Duodenal mucosa (tissue), 2 donors: ENCODE measurements around the gene CD47.

Experiments used
- H3K27ac ChIP-seq: one replicate; pipeline ENCODE4 v1.7.0; 2013; ENCODE audit warnings: low read depth, low read length
- H3K27me3 ChIP-seq, 2 donors: one replicate each; pipeline ENCODE4 v1.7.0; 2013; ENCODE audit warnings: low read length in 2 of 2, control low read depth in 1 of 2; ENCODE audit not compliant: insufficient read depth in 2 of 2, control insufficient read depth in 1 of 2
- H3K36me3 ChIP-seq, 2 donors: one replicate each; pipeline ENCODE4 v1.7.0; 2013; ENCODE audit warnings: low read length in 2 of 2, control low read depth in 1 of 2; ENCODE audit not compliant: insufficient read depth in 2 of 2, control insufficient read depth in 1 of 2
- H3K4me1 ChIP-seq, 2 donors: one replicate each; pipeline ENCODE4 v1.7.0; 2013; ENCODE audit warnings: low read length in 2 of 2, control low read depth in 1 of 2; ENCODE audit not compliant: insufficient read depth in 2 of 2, control insufficient read depth in 1 of 2
- H3K4me3 ChIP-seq, 2 donors: one replicate each; pipeline ENCODE4 v1.7.0; 2013; ENCODE audit warnings: low read length in 2 of 2, low read depth in 1 of 2
- H3K9ac ChIP-seq, 2 donors: one replicate each; pipeline ENCODE4 v1.7.0; 2013; ENCODE audit warnings: low read length in 2 of 2, low read depth in 1 of 2
- H3K9me3 ChIP-seq, 2 donors: one replicate each; pipeline ENCODE4 v1.7.0; 2013; ENCODE audit warnings: low read length in 2 of 2, control low read depth in 1 of 2; ENCODE audit not compliant: control insufficient read depth in 1 of 2

CD47 gene

GRCh38 chr3:108102420-108103039 is 11.7 kb upstream of the CD47 start:
- H3K9ac ChIP-seq: no peak overlapping the region
- no peaks in the 10 kb centered on the region for H3K36me3 ChIP-seq
- H3K27me3 ChIP-seq: no peaks in the 10 kb centered on the region
- no peaks in the 10 kb centered on the region for H3K9me3 ChIP-seq
- H3K4me1 ChIP-seq: peaks cover 16% of the 10 kb centered on the region in 2 donors
- no peak overlapping the region for H3K4me3 ChIP-seq
- no peak overlapping the region for H3K27ac ChIP-seq

GRCh38 chr3:108100906-108101660 is 10.3 kb upstream of the CD47 start:
- H3K4me1 ChIP-seq: peaks cover 28 to 30% of the 10 kb centered on the region in 2 donors
- H3K27ac ChIP-seq: no peak overlapping the region
- no peaks in the 10 kb centered on the region for H3K9me3 ChIP-seq
- H3K4me3 ChIP-seq: no peak overlapping the region
- no peaks in the 10 kb centered on the region for H3K36me3 ChIP-seq
- no peak overlapping the region for H3K9ac ChIP-seq
- no peaks in the 10 kb centered on the region for H3K27me3 ChIP-seq

- Histone ChIP-seq H3K36me3 (no peaks in the 10 kb centered on the region), H3K4me1 (peaks cover 29 to 30% of the 10 kb centered on the region in 2 donors), H3K9ac (no peak overlapping the region), H3K4me3 (no peak overlapping the region), H3K27me3 (no peaks in the 10 kb centered on the region), H3K27ac (no peak overlapping the region), H3K9me3 (no peaks in the 10 kb centered on the region)
Observed at GRCh38 chr3:108099679-108100428, 9.0 kb upstream of the CD47 start.

- H3K27ac ChIP-seq: no peak overlapping the region
- H3K36me3 ChIP-seq: no peaks in the 10 kb centered on the region
- H3K27me3 ChIP-seq: no peaks in the 10 kb centered on the region
- H3K4me3 ChIP-seq: no peak overlapping the region
- peaks cover 29 to 30% of the 10 kb centered on the region in 2 donors for H3K4me1 ChIP-seq
- H3K9me3 ChIP-seq: no peaks in the 10 kb centered on the region
- no peak overlapping the region for H3K9ac ChIP-seq
Observed at GRCh38 chr3:108099244-108099643, 8.4 kb upstream of the CD47 start.

GRCh38 chr3:108098003-108098370 is 7.2 kb upstream of the CD47 start:
- H3K9me3 ChIP-seq: no peaks in the 10 kb centered on the region
- H3K9ac ChIP-seq: no peak overlapping the region
- peaks cover 29 to 30% of the 10 kb centered on the region in 2 donors for H3K4me1 ChIP-seq
- no peak overlapping the region for H3K27ac ChIP-seq
- H3K27me3 ChIP-seq: no peaks in the 10 kb centered on the region
- no peaks in the 10 kb centered on the region for H3K36me3 ChIP-seq
- no peak overlapping the region for H3K4me3 ChIP-seq

GRCh38 chr3:108097322-108098002 is 6.6 kb upstream of the CD47 start:
- Histone ChIP-seq H3K4me1 (peaks cover 25 to 26% of the 10 kb centered on the region in 2 donors), H3K9me3 (no peaks in the 10 kb centered on the region), H3K27me3 (no peaks in the 10 kb centered on the region), H3K27ac (no peak overlapping the region), H3K9ac (no peak overlapping the region), H3K36me3 (no peaks in the 10 kb centered on the region), H3K4me3 (peak overlapping the region in 1 of 2 donors; percentile 27)

GRCh38 chr3:108096532-108097321 is 5.9 kb upstream of the CD47 start:
- Histone ChIP-seq H3K9ac (peak overlapping the region in 1 of 2 donors; percentile 4), H3K4me3 (peak overlapping the region; percentile 27 to 60), H3K27me3 (no peaks in the 10 kb centered on the region), H3K9me3 (no peaks in the 10 kb centered on the region), H3K4me1 (peaks cover 21 to 22% of the 10 kb centered on the region in 2 donors), H3K27ac (no peak overlapping the region), H3K36me3 (no peaks in the 10 kb centered on the region)

GRCh38 chr3:108093616-108094015 is 2.8 kb upstream of the CD47 start:
- Histone ChIP-seq H3K27me3 (no peaks in the 10 kb centered on the region), H3K9ac (no peak overlapping the region), H3K4me3 (no peak overlapping the region), H3K4me1 (peaks cover 20 to 23% of the 10 kb centered on the region in 2 donors), H3K36me3 (no peaks in the 10 kb centered on the region), H3K9me3 (no peaks in the 10 kb centered on the region), H3K27ac (no peak overlapping the region)

GRCh38 chr3:108093021-108093420 is 2.2 kb upstream of the CD47 start:
- Histone ChIP-seq H3K4me1 (peaks cover 23 to 28% of the 10 kb centered on the region in 2 donors), H3K36me3 (no peaks in the 10 kb centered on the region), H3K4me3 (no peak overlapping the region), H3K27me3 (no peaks in the 10 kb centered on the region), H3K9me3 (no peaks in the 10 kb centered on the region), H3K27ac (no peak overlapping the region), H3K9ac (no peak overlapping the region)
